Measurements from ENCODE around the gene TUBB3. TPM values are rescaled to one million over a fixed set of nuclear protein-coding genes. Genes with fewer than 3 reads are reported as not detected.

TUBB3 gene
- total RNA-seq, 1 donor from 2014 or later, result 2.1 TPM

DNA sequence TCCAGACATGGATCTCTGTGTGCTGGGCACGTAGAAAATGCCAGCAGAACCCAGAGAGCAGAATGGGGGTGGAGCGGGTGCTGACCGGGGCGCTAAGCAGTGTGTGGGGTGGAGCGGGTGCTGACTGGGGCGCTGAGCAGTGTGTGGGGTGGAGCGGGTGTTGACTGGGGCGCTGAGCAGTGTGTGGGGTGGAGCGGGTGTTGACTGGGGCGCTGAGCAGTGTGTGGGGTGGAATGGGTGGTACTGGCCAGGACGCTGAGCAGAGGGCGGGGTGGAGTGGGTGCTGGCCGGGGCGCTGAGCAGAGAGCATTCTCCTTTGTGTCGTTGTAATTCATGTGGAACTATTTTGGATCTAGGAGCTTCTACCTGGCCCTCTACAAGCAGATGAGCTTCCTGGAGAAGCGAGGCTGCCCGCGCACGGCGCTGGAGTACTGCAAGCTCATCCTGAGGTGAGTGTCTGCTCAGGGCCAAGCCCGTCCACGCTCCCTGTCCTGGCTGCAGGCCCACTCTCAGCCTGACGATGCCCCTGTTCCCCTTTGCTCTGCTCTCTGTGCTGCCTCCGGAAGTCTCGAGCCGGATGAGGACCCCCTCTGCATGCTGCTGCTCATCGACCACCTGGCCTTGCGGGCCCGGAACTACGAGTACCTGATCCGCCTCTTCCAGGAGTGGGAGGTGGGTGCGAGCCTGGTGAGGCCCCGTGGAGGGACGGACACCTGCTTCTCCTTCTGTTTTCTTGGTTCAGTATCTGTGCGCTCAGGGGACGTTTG is 24.8 kb upstream of the TUBB3 start:
- intact Hi-C loops (cut with micrococcal nuclease), result no loop called here
- H3K27me3 ChIP-seq (ENCODE audit: low read depth), result no peaks in the 10 kb centered on the region
- H3K36me3 ChIP-seq, result peaks cover 86% of the 10 kb centered on the region
- DNase-seq, result no peak
- H3K4me1 ChIP-seq, result no peaks in the 10 kb centered on the region
- no peaks in the 10 kb centered on the region for H3K9me3 ChIP-seq (replicated peaks)
- H3K4me3 ChIP-seq, result no peak overlapping the region
- TF ChIP-seq, protein P1, sequence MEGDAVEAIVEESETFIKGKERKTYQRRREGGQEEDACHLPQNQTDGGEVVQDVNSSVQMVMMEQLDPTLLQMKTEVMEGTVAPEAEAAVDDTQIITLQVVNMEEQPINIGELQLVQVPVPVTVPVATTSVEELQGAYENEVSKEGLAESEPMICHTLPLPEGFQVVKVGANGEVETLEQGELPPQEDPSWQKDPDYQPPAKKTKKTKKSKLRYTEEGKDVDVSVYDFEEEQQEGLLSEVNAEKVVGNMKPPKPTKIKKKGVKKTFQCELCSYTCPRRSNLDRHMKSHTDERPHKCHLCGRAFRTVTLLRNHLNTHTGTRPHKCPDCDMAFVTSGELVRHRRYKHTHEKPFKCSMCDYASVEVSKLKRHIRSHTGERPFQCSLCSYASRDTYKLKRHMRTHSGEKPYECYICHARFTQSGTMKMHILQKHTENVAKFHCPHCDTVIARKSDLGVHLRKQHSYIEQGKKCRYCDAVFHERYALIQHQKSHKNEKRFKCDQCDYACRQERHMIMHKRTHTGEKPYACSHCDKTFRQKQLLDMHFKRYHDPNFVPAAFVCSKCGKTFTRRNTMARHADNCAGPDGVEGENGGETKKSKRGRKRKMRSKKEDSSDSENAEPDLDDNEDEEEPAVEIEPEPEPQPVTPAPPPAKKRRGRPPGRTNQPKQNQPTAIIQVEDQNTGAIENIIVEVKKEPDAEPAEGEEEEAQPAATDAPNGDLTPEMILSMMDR (IDR thresholded peaks at IDR 0.05; ENCODE audit: borderline replicate concordance), result no peak
- no peak overlapping the region for H3K27ac ChIP-seq (replicated peaks)

DNA sequence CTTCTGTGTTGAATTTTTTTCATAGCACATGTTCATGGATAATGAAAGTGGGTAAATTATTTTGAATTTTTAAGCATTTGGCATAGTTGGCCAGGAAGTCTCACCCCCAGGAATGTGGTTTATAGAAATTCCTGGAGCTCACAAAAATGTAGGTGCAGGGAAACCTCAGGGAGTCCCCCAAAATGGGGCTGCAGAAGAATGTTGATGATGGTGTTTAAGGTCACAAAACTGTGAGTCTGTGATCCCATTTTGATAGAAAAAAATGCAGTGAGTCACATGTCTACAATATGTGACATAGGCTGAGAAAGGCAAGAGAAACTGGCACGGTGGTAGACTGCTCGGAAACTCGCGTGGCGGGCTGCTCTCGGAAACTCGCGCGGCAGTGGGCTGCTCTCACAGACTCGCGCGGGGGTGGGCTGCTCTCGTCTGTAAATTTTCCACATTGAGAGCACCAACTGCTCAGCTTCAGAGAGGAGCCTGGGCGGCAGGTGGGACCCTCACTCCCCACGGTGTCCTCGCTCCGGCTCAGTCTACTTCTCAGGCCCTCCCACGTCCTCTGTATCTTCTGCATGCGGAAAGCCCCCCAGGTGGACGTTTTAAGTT is 23.2 kb upstream of the TUBB3 start:
- H3K36me3 ChIP-seq, result peaks cover 86% of the 10 kb centered on the region
- H3K27me3 ChIP-seq (ENCODE audit: low read depth), result no peaks in the 10 kb centered on the region
- H3K4me3 ChIP-seq, result no peak overlapping the region
- DNase-seq, result no peak
- H3K9me3 ChIP-seq (replicated peaks), result no peaks in the 10 kb centered on the region
- no peak overlapping the region for H3K27ac ChIP-seq (replicated peaks)
- TF ChIP-seq, protein P1 (IDR thresholded peaks at IDR 0.05; ENCODE audit: borderline replicate concordance), result no peak
- intact Hi-C loops (cut with micrococcal nuclease), result no loop called here
- no peaks in the 10 kb centered on the region for H3K4me1 ChIP-seq

DNA sequence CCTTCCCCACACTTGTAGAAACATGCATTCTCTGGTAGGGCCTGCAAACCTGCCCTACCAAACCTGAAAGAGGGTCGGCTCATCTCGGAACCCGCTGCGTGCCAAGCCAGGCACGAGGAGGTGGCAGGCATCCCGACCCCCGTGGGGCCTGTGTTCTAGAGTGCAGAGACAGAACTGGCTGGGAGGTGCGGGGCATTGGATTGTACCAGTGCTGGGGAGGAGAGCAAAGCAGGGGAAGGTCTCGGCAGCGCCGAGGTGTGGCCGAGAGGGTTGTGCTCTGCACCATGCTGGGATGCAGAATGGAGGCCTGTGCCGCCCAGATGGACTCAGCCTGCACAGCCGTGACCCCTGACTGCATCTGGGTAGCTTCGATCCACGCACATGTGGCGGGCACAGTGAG is 22.3 kb upstream of the TUBB3 start:
- TF ChIP-seq, protein P1 (IDR thresholded peaks at IDR 0.05; ENCODE audit: borderline replicate concordance), result no peak
- DNase-seq, result no peak
- Histone ChIP-seq H3K36me3 (peaks cover 86% of the 10 kb centered on the region), H3K27me3 (ENCODE audit: low read depth) (no peaks in the 10 kb centered on the region), H3K9me3 (replicated peaks) (no peaks in the 10 kb centered on the region), H3K4me1 (no peaks in the 10 kb centered on the region), H3K4me3 (no peak overlapping the region), H3K27ac (replicated peaks) (no peak overlapping the region)
- intact Hi-C loops (cut with micrococcal nuclease), result no loop called here

DNA sequence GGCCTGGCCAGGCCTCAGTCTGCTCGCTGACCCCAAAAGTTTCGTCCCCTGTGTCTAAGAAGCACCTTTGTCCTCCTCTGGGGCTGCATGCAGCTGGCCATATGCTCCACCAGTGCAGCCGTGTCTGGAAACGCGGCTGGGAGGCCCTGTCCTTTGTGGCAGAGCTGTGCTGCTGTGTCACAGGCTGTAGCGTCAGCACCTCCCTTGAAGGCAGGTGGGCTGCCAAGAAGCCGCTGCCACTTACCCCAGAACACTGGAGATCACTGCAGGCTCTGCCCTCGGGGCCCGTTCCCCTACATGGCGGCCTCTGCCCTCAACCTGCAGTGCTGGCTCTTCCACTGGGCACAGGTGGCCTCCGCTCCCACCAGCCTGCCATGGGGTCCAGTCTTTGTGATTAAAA is 20.2 kb upstream of the TUBB3 start:
- Histone ChIP-seq H3K4me1 (no peaks in the 10 kb centered on the region), H3K27me3 (ENCODE audit: low read depth) (no peaks in the 10 kb centered on the region), H3K4me3 (no peak overlapping the region), H3K36me3 (peaks cover 78% of the 10 kb centered on the region), H3K9me3 (replicated peaks) (no peaks in the 10 kb centered on the region), H3K27ac (replicated peaks) (no peak overlapping the region)
- TF ChIP-seq, protein P1 (IDR thresholded peaks at IDR 0.05; ENCODE audit: borderline replicate concordance), result no peak
- intact Hi-C loops (cut with micrococcal nuclease), result no loop called here
- DNase-seq, result no peak

DNA sequence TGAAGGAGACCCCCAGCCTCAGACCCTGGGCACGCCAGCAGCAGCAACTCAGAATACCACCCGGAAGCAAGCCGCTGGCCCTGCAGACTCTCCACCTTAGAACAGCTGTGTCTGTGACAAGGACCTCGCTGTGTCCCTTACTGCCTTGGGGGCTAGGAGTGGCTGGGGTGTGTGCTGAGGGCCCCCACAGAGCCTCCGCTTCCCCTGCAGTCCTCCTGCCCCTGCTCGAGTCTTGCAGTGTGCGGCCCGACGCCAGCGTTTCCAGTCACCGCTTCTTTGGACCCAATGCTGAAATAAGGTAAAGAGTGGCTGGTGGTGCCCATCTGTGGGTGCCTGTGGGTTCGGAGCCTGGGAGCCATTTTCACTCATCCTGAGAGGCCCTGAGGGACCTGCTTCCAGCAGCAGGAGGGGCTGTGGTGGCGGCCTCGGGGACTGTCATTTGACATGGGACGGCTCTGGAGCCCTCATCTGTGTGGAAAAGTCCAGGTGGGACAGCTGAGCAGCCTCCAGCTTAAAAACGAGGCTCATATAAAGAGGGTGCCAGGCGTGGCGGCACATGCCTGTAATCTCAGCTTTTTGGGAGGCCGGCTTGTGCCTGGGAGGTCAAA is 19.1 kb upstream of the TUBB3 start:
- DNase-seq, result no peak
- peaks cover 73% of the 10 kb centered on the region for H3K36me3 ChIP-seq
- no peak overlapping the region for H3K27ac ChIP-seq (replicated peaks)
- intact Hi-C loops (cut with micrococcal nuclease), result no loop called here
- TF ChIP-seq, protein P1 (IDR thresholded peaks at IDR 0.05; ENCODE audit: borderline replicate concordance), result no peak
- H3K4me3 ChIP-seq, result no peak overlapping the region
- no peaks in the 10 kb centered on the region for H3K27me3 ChIP-seq (ENCODE audit: low read depth)
- H3K9me3 ChIP-seq (replicated peaks), result no peaks in the 10 kb centered on the region
- no peaks in the 10 kb centered on the region for H3K4me1 ChIP-seq
